Measurements from ENCODE around the gene RASAL3.
A peak's percentile ranks its signal among the peaks of the same experiment; 100 is the strongest.
"Not testable (repeated sequence)": the region's sequence is repeated elsewhere in the genome, so short reads cannot be mapped to it uniquely, and the experiment has no call there.

The RASAL3 gene

DNA sequence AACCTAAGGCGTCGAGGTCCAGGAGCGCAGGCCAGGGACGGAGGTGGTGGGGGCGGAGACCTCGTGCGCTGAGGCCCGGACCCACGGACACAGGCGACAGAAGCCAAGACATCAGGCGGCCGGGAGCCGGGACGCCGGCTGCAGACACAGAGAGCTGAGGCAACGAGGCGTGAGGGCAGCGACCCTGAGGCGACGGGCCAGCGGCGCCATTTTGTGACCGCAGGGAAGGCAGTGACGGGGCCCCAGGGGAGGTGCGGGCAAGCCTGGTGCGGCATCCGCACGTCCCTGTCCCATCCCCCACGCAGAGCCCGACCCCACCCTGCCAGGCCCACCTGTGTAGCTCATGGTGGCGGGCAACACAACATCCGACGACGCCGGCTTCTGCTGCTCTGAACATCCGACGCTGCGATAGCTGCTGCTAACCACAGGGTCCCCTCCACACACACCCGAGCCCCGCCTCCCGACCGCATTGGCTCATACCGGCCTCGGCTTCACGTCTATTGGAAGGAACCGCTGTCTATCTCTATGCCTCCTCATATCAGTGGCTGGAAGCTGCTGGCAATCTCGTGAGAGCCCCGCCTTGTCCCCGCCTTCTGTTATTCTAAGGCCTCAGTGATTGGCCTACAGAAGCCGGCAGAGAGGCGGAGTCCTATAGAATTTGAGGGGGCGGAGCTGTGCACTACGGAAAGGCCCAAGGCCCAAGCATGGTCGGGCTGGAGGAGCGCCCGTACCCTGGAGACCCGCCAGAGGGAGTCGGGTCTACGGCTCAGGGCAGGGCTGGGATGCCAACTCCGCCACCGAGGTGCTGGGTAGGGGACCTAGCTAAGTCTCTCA is 45.5 kb downstream of the RASAL3 start, which contains the start of gene AKAP8L:
Gene AKAP8L, minus strand, starts transcription at position 410 of the 834 bp plus-strand sequence. Its CDS starts 65 bp downstream, at position 345.
- DNase-seq, result peak; percentile 98
- peak; percentile 97 for ATAC-seq

GRCh38 chr19:15418231-15418578 is 46.1 kb downstream of the RASAL3 start:
- ATAC-seq, result no peak
- DNase-seq, result no peak

- no peak for DNase-seq
Measured at GRCh38 chr19:15417699-15418098, 46.6 kb downstream of the RASAL3 start.

GRCh38 chr19:15412832-15413231 is 51.5 kb downstream of the RASAL3 start:
- no peak for ATAC-seq
- DNase-seq, result no peak

More at GRCh38 chr19:15417699-15418098, 46.6 kb downstream of the RASAL3 start:
- no peak for ATAC-seq

DNA sequence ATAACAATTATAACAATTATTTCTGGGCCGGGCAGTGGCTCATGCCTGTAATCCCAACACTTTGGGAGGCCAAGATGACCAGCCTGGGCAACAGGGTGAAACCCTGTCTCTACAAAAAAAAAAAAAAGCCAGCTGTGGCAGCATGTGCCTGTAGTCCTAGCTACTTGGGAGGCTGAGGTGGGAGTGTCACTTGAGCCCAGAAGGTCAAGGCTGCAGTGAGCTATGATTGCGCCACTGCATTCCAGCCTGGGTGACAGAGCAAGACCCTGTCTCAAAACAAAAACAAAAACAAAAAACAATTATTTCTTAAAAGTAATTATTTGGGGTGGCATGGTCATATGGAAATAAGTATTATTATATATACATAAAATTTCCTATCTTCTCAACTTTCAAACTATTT is 53.0 kb downstream of the RASAL3 start:
- not testable (repeated sequence) for DNase-seq, ATAC-seq

DNA sequence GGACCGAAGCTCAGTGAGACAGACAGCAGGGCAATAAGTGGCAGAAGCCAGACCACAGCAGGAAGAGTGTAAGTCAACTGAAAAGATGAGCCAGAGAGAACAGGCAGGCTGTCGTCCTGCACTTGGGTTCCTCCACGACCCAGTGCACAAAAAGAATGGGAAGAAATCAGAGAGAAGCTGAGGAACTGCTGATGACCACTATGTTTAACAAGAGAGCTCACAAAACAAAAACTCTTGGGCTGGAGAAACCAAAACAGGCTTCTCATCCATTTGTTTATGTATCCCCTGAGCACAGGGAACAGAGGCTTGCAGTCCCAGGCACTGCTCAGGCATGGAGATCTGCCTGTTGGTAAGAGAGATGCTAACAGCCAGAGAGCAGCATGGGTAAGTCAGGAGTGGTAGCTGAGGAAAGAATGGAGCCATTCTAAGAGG is 59.5 kb downstream of the RASAL3 start:
- ATAC-seq, result no peak
- no peak for DNase-seq

DNA sequence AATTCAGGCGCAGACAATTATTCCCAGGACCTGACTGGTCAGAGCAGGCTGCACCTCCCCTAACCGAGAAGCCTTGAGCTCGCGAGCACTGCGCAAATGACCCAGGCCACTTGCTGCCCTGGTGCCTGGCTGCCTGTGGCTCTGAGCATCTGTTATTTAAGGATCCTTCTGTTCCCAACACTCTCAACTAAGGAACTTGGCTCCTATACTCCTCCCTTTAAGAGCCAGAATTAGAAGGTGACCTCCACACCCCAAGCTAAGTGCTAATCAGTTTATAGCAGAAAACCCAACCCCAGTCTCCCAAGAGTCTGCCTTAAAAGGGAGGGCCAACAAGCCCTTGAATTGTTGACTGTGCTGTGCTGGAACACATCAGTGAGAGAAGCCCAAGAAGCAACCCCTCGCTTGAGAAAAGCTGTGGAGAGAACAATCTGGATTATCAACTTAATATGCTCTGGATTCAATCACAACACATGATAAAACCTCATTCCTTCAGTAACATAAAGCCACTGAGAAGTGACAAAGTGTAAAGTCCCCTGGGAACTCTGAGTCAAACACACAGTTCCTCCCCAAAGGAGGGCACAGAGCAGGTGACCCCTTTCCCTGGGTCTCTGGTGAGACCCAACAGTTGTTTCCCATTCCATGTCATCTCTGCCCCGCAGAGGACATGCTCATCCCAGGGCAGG is 60.1 kb downstream of the RASAL3 start:
- no peak for ATAC-seq
- no peak for DNase-seq

DNA sequence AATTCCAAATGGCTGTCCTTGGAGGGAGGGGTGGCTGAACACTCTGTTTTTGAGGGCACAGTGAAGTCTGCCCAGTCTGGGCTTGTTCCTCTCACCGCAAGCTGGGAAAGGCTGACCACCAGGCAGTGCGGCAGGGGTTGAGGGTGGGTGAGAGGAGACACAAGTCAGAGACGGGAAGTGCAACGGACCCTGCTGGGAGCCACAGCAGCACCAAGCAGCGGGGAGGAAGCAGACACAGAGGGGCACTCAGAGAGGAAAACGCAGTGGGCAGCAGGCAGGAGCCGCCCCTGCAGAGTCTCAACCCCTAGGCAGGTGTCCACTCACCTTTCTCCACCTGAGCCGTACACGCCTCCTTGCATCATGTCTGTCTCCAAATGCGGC is 61.2 kb downstream of the RASAL3 start:
- DNase-seq (no peak), ATAC-seq (no peak)

- DNase-seq (no peak), ATAC-seq (no peak)
Measured at GRCh38 chr19:15402411-15403150, 61.8 kb downstream of the RASAL3 start.
